ENCODE results near the gene GDE1. TPM values are rescaled to one million over a fixed set of nuclear protein-coding genes. Genes with fewer than 3 reads are reported as not detected.

The GDE1 gene
- total and polyA plus RNA-seq, 9 of the 15 experiments (the other 6 are each of a cell fraction or from before 2014, with no cell fraction given), result 18.8 to 40.5 (median 22.3) TPM

DNA sequence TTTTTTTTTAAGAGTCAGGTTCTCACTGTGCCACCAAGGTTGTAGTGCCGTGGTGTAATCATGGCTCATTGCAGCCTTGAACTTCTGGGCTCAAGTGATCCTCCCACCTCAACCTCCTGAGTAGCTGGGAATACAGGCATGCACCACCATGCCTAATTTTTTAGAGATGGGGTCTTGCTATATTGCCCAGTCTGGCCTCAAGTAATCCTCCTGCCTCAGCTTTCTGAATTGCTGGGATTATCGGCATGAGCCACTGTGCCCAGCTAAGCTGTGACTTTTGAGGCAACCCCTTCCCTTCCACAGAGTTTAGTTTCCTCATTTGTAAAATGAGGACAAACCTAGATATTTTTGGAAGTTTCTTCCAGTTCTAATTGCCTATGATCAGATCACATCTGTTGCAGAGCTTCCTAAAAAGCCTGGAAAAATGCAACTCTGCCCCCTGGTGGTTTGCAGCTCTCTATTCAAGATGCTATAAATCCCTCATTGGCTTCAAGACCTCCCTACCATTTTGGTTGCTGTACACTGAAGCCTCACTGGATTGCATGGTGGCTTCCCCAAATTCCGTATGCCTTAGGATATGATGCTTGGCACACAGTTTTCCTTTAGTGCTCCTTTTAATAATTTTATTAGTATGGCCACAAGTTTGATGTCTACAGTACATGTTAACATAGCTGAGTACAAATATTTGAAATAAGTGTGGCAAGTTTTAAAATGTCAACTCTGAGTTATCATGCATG, 19.3 kb downstream of the GDE1 start (continued):
- TF ChIP-seq, protein P1, sequence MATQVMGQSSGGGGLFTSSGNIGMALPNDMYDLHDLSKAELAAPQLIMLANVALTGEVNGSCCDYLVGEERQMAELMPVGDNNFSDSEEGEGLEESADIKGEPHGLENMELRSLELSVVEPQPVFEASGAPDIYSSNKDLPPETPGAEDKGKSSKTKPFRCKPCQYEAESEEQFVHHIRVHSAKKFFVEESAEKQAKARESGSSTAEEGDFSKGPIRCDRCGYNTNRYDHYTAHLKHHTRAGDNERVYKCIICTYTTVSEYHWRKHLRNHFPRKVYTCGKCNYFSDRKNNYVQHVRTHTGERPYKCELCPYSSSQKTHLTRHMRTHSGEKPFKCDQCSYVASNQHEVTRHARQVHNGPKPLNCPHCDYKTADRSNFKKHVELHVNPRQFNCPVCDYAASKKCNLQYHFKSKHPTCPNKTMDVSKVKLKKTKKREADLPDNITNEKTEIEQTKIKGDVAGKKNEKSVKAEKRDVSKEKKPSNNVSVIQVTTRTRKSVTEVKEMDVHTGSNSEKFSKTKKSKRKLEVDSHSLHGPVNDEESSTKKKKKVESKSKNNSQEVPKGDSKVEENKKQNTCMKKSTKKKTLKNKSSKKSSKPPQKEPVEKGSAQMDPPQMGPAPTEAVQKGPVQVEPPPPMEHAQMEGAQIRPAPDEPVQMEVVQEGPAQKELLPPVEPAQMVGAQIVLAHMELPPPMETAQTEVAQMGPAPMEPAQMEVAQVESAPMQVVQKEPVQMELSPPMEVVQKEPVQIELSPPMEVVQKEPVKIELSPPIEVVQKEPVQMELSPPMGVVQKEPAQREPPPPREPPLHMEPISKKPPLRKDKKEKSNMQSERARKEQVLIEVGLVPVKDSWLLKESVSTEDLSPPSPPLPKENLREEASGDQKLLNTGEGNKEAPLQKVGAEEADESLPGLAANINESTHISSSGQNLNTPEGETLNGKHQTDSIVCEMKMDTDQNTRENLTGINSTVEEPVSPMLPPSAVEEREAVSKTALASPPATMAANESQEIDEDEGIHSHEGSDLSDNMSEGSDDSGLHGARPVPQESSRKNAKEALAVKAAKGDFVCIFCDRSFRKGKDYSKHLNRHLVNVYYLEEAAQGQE (IDR thresholded peaks at IDR 0.05; ENCODE audit: borderline replicate concordance), result peak; percentile 87
- TF ChIP-seq, protein P1 (CRISPR knock-in tag; IDR thresholded peaks at IDR 0.05; ENCODE audit: low read depth), result no peak
- TF ChIP-seq CBX3 (IDR thresholded peaks at IDR 0.05; ENCODE audit: borderline replicate concordance in 1 of 2, low read length in 2 of 2) (no peak), PML (IDR thresholded peaks at IDR 0.05; ENCODE audit: low read length) (no peak), NCOA1 (IDR thresholded peaks at IDR 0.05; ENCODE audit: low read depth) (no peak), ZNF830 (CRISPR knock-in tag; IDR thresholded peaks at IDR 0.05) (no peak), ZNF589 (CRISPR knock-in tag; IDR thresholded peaks at IDR 0.05; ENCODE audit: low read depth) (no peak), CSDE1 (IDR thresholded peaks at IDR 0.05) (no peak), RNF2 (IDR thresholded peaks at IDR 0.05) (no peak), KLF10 (CRISPR knock-in tag; IDR thresholded peaks at IDR 0.05) (no peak), TCF3 (CRISPR knock-in tag; IDR thresholded peaks at IDR 0.05) (peak; percentile 11; the same call in 1 of the 2 replicates), SREBF1 (IDR thresholded peaks at IDR 0.05; ENCODE audit: borderline replicate concordance, low read depth, low read length) (no peak)
- TF ChIP-seq, protein P2, sequence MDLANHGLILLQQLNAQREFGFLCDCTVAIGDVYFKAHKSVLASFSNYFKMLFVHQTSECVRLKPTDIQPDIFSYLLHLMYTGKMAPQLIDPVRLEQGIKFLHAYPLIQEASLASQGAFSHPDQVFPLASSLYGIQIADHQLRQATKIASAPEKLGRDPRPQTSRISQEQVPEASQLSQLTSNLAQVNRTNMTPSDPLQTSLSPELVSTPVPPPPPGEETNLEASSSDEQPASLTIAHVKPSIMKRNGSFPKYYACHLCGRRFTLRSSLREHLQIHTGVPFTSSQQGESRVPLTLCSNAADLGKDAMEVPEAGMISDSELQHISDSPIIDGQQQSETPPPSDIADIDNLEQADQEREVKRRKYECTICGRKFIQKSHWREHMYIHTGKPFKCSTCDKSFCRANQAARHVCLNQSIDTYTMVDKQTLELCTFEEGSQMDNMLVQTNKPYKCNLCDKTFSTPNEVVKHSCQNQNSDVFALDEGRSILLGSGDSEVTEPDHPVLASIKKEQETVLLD (IDR thresholded peaks at IDR 0.05), result no peak
- TF ChIP-seq, protein P3, sequence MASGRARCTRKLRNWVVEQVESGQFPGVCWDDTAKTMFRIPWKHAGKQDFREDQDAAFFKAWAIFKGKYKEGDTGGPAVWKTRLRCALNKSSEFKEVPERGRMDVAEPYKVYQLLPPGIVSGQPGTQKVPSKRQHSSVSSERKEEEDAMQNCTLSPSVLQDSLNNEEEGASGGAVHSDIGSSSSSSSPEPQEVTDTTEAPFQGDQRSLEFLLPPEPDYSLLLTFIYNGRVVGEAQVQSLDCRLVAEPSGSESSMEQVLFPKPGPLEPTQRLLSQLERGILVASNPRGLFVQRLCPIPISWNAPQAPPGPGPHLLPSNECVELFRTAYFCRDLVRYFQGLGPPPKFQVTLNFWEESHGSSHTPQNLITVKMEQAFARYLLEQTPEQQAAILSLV (tag; IDR thresholded peaks at IDR 0.05), result no peak
- TF ChIP-seq, protein P4, sequence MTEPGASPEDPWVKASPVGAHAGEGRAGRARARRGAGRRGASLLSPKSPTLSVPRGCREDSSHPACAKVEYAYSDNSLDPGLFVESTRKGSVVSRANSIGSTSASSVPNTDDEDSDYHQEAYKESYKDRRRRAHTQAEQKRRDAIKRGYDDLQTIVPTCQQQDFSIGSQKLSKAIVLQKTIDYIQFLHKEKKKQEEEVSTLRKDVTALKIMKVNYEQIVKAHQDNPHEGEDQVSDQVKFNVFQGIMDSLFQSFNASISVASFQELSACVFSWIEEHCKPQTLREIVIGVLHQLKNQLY (CRISPR knock-in tag; conservative IDR thresholded peaks at IDR 0.05), result no peak
- TF ChIP-seq, protein P5, sequence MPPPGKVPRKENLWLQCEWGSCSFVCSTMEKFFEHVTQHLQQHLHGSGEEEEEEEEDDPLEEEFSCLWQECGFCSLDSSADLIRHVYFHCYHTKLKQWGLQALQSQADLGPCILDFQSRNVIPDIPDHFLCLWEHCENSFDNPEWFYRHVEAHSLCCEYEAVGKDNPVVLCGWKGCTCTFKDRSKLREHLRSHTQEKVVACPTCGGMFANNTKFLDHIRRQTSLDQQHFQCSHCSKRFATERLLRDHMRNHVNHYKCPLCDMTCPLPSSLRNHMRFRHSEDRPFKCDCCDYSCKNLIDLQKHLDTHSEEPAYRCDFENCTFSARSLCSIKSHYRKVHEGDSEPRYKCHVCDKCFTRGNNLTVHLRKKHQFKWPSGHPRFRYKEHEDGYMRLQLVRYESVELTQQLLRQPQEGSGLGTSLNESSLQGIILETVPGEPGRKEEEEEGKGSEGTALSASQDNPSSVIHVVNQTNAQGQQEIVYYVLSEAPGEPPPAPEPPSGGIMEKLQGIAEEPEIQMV (tag; conservative IDR thresholded peaks at IDR 0.05; ENCODE audit: low read depth), result no peak
